Measurements from ENCODE around the gene NEUROG3. TPM values are rescaled to one million over a fixed set of nuclear protein-coding genes. Genes with fewer than 3 reads are reported as not detected.

NEUROG3 gene, protein sequence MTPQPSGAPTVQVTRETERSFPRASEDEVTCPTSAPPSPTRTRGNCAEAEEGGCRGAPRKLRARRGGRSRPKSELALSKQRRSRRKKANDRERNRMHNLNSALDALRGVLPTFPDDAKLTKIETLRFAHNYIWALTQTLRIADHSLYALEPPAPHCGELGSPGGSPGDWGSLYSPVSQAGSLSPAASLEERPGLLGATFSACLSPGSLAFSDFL
- not detected in 5 replicates for total RNA-seq (2022; extraction: Qiagen RNA extraction)

GRCh38 chr10:69573056-69573806, at the start of gene NEUROG3:
NEUROG3 (minus strand) TSS chr10:69573422; CDS start chr10:69573043, 379 bp downstream.

Other genes starting within 250 kb of the NEUROG3 start
- gene TACR2, start 156.5 kb downstream of the NEUROG3 start, total RNA-seq (2022; extraction: Qiagen RNA extraction): 0.06 to 0.22 TPM (median 0.10 TPM) in 5 replicates
- gene TSPAN15, start 122.0 kb downstream of the NEUROG3 start, total RNA-seq (2022; extraction: Qiagen RNA extraction): 91.4 to 106 TPM (median 101 TPM) in 5 replicates
- 15.6 to 19.4 TPM (median 16.9 TPM) in 5 replicates for gene FAM241B, start 56.8 kb upstream of the NEUROG3 start, total RNA-seq (2022; extraction: Qiagen RNA extraction)
- 0.14 to 0.30 TPM (median 0.25 TPM) in 5 replicates for gene COL13A1, start 228.5 kb upstream of the NEUROG3 start, total RNA-seq (2022; extraction: Qiagen RNA extraction)